ENCODE data around the gene HCK.
"Not testable (repeated sequence)": the region's sequence is repeated elsewhere in the genome, so short reads cannot be mapped to it uniquely, and the experiment has no call there.

HCK gene

DNA sequence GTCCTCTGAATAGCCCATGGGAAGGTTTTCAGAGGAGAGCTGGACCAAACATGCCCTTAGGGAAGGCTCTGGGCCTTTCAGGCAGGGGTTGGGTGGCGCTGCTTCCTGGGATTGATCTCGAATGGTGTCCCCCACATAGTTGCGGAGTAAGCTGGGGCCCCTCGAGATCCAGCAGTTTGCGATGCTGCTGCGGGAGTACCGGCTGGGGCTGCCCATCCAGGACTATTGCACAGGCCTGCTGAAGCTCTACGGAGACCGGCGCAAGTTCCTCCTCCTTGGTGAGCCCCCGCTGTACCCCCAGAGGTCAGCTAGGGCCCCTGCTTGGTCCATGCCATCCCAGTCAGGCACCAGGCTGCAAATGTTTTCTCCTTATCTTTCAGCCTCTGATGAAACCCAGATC, 22.5 kb upstream of the HCK start:
- no peak for DNase-seq

DNA sequence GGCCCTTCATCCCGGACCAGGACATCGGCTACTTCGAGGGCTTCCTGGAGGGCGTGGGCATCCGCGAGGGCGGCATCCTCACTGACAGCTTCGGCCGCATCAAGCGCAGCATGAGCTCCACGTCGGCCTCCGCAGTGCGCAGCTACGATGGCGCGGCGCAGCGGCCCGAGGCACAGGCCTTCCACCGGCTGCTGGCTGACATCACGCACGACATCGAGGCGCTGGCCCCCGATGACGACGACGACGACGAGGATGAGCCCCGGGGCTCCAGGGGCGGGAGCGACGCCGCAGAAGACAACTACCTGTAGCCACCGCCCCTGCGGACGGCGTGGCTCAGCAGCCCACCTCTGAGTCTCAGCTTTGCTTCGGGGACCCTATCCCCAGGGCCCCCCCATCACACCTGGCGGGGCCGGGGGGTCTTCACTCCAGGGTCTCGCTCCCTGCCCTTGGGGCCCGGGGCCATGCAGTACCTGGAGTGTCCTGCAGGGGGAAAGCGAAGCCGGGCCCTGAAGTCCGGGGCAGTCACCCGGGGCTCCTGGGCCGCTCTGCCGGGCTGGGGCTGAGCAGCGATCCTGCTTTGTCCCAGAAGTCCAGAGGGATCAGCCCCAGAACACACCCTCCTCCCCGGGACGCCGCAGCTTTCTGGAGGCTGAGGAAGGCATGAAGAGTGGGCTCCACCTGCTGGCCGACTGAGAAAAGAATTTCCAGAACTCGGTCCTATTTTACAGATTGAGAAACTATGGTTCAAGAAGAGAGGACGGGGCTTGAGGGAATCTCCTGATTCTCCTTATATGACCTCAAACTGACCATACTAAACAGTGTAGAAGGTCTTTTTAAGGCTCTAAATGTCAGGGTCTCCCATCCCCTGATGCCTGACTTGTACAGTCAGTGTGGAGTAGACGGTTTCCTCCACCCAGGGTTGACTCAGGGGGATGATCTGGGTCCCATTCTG, 20.8 kb upstream of the HCK start:
- peak; percentile 69 to 75 for DNase-seq

DNA sequence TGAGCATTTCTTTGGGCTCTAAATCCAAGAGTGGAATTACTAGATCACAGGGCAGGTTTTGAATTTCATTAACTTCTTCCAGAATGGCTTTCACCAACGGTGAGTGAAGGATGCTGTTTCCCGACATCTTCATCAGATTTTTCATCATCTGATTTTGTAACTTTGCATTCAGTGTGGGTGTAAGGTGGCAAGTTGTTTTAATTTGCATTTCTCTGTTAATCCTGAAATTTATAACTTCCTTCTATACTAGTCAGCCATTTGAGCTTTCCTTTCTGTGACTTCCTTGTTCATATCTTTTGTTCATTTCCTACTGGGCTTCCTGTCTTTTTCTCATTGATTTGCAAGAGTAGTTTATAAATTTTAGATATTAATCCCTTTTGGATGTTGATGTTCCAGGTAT, 18.7 kb upstream of the HCK start:
- no peak for DNase-seq

DNA sequence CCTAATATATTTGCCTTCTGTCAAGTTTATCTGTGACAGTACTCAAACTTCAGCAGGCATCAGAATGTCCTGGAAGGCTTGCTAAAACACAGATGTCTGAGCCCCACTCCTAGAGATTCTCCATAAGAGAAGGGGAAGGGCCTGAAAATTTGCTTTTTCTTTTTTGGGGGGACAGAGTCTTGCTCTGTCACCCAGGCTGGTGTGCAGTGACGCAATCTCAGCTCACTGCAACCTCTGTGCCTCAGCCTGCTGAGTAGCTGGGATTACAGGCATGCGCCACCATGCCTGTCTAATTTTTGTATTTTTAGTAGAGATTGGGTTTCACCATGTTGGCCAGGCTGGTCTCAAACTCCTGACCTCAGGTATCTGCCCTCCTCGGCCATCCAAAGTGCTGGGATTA, 18.3 kb upstream of the HCK start:
- not testable (repeated sequence) for DNase-seq

DNA sequence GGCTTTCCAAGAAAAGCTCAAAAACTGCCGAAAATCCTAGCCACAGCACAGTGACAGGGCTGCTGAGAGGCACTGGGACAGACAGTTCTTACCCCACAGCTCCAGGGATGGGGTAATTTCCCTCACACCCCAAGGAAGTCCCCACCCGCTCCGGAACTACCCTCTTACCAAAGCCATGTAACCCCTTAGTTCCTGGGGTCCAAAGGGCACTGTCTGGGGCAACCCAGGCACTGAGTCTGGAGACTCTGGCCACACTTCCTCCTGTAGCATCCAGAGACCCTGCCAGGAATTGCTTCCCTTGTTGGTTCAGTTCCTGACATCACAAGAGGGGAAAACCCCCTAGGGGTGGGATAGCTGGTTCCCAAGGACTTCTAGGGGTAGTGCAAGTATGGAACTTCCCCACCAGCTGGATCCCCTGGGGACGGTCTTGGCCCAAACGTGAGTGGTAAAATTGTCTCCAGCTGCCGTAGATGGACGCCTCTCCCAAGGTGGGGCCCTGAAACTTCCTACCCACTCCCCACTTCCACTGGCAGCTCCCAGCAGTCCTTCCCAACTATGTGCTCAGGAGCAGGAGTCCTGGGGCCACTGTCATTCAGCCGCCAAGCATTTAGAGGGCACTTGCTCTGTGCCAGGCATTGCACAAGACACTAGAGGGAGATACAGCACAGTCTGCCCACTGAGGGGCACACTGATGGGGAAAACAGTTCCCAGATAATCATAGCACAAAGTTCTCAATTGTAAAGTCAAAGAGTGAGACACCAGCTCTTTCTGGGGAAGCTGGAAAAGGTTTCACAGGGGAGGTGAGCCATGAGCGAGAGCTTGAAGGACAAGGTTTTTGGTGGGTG, 17.2 kb upstream of the HCK start:
- no peak for DNase-seq

DNA sequence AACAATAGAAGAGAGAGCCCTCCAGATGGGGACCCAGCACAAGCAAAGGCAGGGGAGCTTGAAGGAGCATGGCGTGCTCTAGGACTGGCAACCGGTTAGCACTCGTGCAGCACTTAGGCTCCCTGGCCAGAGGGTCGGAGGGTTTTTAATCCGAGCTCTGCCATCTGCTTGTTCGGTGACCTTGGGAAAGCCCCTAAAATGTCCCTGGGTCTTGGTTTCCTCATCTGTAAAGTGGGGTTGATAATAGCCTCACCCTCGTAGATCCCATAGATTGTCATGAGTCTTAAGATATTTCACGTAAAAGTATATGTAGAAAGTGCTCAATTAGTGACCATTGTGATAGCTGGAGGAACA, 16.6 kb upstream of the HCK start:
- no peak for DNase-seq

DNA sequence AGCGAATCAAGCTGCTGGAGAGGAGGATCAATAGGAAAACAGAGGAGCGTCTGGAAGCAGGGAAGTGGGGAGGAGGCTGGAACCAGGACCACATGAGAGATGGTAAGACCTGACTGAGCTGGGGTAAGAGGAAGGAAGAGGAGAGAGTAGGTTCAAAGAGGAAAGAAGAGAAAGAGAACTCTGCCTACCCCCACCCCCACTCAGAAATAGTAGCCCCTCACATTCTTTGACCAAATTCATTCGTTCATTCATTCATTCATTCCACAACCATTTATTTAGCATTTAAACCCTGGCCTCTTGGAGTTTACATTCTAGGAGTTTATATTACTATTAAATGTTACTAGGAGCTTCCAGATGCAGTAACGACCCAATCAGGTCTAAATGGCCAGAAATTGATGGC, 15.8 kb upstream of the HCK start:
- no peak for DNase-seq

DNA sequence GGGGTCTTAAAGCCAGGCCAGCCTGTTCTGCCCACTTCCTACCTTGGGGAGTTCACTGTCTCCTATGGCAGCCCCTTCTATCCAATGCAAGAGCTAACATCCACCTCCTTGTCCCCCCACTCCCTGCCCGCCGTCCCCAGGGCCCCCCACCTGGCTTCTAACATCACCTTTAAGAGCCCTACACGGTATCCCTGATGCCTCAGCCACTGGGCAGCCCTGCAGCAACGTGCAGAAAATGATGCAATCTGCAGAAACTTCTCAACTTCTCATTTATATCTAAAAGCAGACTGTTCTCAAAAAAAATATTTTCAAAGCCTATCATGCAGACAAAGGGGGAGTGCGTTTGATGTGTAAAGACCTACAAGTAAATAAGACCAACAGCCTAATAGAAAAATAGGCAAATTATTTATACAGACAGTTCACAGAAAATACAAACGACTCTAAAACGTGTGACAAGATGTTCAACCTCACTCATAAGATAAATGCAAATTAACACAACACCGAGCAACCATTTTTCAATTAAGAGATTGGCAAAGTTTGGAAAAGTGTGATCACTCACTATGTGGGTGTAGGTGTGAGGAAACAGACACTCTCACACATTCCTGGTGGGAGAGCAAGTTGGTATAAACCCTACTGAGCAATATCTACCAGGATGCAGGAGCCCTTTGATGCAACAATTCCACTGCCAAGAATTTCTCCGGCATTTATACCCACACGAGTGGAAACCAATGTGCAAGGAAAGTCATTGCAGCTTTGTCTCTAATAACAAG, 15.1 kb upstream of the HCK start:
- DNase-seq: no peak

DNA sequence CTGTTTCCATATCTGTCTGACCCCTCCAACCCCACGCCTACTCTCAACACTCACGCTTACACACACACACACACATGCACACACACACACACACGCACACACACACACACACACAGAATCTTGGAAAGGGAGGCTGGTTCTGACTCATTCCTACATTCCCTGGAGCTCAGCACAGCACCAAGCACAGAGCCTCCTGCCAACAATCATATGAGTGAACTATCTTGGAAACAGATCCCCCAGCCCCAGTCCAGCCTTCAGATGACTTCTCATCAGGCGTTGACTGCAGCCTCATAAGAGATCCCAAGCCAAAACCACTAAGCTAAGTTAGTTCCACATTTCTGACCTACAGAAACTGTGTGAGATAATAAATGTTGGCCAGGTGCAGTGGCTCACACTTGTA, 14.1 kb upstream of the HCK start:
- DNase-seq: no peak

DNA sequence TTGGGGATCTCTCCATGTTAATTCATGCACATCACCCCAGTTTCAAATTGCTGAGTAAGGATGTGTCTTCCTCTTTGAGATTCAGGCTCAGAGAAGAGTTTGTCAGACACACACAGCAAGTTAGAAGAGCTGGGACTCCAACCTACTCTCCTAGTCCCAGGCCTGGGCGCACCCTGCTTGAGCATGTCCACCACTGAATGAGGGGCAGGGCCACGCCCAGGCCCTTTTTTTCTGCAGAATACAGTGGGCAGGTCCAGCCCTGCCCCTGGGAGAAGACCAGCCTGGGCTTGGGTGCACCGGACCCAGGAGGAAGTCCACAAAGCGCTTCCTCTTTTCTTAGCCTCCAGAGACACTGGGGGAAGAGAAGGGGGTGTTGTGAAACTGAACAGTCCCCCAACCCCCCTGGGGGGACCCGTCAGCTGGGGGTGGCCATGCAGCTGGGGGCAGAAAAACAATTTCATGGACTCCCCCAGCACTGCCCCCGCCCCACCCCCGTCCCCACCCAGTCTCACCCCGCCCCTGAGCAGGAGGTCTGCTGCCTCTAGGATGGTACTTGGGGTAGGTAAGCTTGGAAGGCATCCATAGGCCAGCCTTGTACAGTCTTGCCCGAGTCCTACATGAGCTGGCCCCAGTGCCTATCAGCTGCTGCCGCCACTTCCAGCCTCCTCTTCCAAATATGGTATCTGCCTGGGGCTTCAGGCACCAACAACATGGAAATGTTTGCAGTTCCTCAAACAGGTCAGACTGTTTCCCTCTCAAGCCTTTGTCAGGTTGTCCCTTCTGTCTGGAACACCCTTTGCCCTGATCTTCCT, 11.7 kb upstream of the HCK start:
- no peak for DNase-seq

DNA sequence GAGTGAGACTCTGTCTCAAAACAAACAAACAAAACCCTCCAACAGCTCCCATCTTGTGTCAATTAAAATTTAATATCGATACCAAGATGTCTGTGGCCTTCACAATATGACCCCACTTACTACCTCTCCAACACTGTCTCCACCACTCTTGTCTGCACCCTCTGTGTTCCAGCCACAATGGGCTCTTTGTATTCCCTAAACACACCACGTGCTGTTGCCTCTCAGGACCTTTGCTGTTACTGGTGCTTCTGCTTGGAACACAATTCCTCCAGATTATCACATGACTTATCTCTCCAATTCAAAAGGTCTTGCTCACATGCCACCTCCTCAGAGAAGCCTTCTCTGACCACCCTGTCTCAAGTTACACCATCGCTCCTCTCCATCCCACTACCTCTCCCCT, 6.0 kb upstream of the HCK start:
- no peak for DNase-seq

DNA sequence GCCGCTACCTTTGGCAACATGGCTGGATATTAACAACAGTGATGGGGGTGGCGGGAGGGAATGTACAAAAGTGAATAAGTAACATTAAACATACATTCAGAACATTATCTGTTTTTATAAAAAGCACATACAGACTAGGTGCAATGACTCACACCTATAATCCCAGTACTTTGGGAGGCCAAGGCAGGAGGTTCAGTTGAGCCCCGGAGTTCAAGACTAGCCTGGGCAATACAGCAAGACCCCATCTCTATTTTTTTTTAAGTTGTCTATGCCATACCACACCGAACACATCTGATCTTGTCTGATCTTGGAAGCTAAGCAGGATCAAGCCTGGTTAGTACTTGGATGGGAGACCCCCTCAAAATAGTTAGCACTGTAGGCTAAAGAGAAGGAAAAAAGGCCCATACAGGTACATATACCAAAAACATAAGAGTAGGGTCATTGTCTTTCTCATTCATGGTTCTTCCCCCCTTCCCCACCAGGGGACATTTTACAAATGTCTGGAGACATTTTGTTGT, 1.7 kb upstream of the HCK start:
- DNase-seq: no peak

DNA sequence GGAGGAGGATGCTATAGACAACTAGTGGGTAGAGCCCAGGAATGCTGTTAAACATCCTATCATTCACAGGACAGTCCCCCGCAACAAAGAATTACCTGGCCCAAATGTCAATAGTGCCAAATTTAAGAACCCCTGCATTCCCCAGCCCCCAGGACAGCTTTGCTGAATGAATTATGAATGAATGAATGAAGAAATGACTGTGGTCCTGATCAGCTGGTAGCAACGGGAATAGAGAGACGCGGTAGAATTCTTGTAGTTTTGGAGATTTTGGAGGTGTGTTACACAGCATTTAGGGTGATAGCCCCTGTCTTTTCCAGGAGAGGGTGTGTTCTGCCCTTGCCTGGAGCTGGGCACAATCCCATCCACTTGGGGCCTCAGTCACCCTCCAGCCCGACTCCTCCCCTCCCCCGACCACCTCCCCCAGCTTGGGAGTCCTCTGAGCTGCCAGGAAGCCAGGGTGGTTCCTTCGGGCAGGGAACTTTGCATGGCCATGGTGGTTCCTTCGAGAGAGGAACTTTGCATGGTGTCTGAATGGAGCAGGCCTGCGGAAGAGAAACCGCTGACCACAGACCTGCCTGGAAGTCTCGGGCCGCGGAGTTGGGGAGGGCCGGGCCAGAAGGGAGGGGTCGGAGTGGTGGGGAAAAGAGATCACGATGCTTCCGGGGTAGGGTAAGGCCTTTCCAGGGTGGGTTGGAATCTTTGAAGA, 1.0 kb upstream of the HCK start:
- DNase-seq: no peak

DNA sequence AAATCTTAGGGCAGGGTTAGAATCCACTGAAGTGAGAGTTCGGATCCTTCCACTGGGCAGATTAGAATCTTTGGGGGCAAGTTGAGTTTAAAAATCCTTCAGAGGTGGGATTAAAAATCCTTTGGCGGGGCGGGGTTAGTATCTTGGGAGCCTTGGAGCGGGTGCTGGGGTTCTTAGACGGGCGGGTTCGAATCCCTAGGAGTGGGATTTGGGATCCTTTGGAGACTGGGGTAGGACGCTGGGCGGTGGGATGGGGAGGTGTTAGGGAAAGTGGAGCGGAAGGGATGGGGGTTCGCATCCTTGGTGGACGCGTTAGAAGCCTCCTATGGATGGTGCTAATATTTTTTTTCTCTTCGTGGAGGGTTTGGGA, 337 bp upstream of the HCK start:
- no peak for DNase-seq

DNA sequence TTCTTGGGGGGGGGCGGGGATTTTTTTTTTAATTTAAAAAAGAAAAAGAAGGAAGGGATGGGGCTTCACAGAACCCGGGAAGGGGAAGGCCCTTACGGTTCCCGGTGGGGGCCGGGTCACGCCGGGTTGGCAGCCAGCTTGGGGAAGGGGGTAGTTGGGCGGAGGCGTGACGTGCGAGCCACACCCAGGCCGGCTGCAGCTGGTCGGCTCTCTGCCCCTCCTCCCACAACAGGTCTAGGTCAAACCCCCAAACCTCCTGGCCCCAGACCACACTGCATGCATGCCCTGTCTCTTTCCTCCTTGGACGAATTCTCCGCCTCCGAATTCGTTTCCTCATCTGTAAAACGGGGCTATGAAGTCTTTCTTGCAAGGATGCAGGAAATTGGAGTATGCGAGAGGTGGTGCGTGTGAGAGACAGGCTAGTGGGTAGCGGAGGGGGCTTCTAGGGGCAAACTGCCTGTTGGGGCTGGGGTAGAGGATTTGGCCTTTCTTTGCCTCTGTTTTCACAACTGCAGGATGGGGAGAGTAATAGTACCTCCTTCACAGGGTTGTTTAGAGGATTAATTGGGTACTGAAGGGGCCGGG, 828 bp downstream of the HCK start:
- DNase-seq: no peak

DNA sequence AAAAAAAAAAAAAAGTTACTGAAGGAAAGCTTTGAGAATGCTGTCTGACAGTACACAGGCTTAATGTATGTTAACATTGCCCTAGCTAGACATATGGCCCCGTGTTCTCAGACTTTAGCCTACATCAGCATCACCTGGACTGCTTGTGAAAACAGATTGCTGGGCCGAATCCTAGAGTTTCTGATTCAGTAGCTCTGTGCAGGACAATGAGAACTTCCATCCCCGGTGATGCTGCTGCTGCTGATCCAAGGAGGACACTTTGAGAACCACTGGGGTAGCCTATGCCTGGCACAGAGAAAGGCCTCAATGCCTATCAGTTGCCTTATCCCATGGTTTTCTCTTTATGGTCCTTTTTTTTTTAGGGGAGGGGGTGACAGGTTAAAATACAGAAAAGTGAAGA, 1.6 kb downstream of the HCK start:
- DNase-seq: no peak

DNA sequence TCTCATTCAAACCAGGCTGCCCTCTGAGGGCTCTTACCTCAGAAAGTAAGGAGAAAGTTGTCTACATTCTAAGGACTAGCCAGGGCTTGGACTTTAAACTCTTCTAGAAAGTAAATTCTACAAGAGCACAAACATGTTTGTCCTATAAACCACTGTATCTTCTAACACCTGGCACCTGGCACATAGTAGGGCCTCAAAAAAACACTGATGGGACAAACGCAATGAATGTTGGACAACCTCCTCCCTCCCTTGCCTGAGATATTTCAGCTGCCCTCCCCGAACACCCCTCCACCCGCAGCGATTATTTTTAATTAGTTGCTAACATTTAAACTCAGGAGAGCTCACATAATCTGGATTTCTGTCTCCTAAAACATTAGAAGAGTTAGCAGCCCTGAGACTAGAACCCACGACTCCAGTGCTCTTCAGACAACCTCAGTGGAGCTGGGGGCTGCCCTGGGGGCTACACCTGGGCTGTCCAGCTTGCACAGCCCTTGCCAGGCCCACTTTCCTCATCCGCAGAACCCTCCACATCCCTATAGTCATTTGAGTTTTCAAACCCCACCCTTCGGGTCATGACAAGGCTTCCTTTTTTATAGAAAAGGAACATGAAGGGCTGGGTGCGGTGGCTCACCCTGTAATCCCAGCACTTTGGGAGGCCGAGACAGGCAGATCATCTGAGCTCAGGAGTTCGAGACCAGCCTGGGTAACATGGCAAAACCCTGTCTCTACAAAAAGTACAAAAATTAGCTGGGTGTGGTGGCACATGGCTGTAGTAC, 4.9 kb downstream of the HCK start:
- no peak for DNase-seq

DNA sequence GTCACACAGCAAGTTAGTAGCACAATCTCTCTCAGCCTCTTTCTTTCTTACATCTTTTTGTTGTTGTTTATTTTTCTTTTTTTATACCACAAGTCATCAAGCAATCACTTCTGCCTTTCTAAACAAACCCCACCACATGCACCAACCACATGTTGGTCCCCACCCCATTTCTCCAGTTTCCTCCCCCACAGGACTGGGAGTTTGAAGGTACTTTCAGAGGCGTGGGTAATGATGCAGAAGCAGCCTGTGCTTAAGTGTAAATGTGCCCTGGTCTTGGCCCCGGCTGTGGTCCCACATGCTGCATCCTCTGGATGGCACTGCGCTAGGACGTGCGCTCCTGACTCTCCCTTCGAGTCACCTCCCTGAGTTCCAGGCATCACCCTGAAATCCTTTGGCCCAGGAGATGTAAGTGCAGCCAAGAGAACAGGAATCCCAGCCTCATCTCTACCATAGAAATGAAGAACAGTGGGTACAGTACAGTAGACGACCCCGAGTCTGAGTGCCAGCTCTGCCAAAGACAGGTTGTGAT, 5.7 kb downstream of the HCK start:
- no peak for DNase-seq

DNA sequence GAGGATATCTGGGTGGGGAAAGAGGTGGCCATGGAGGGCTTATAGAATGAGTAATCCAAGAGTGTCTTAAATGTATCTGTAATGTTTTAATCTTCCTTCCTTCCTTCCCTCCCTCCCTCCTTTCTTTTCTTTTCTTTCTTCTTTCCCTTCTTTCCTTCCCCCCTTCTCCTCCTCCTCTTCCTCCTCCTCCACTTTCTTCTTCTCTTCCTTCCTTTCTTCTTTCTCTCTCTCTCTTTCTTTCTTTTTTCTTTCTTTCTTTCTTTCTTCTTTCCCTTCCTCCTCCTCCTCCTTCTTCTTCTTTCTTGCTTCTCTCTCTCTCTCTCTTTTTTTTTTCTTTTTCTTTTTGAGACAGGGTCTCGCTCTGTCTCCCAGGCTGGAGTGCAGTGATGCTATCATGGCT, 7.1 kb downstream of the HCK start:
- no peak for DNase-seq

DNA sequence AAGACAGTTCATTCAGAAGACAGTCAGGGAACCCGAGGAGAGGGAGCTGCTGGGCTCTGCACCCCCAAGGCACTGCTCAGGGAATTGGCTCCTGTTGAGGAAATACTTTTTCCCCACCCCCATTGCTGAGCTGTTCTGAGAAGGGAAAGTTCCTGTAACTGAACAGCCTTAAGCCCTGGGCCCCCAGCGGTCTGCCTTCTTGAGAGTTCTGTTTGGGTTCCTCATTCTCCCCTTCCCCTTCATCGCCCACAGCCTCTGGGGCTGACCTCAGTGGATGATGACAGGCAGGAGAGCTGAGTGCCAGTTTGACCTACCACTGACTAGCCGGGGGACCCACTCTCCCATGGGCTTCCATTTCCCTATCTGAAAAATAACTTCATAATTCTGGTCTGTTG, 10.7 kb downstream of the HCK start:
- no peak for DNase-seq
